ENCODE data around the gene PROCA1. TPM values are rescaled to one million over a fixed set of nuclear protein-coding genes. Genes with fewer than 3 reads are reported as not detected.
A peak's percentile ranks its signal among the peaks of the same experiment; 100 is the strongest.

Gene PROCA1
- total RNA-seq: 1 to 10 TPM; 1.2 to 6.0 (median 1.8) TPM

GRCh38 chr17:28711723-28712031 is at the start of gene PROCA1:
Gene PROCA1, minus strand, starts transcription at chr17:28711888. Its CDS starts 228 bp downstream, at chr17:28711660.
- ATAC-seq (ENCODE audit: low FRiP score) (peak; percentile 60), DNase-seq (ENCODE audit: low spot score) (no peak)
- no peak for TF ChIP-seq CTCF (IDR thresholded peaks at IDR 0.05)

- ATAC-seq (ENCODE audit: low FRiP score): no peak
- TF ChIP-seq CTCF (IDR thresholded peaks at IDR 0.05): no peak
- no peak for DNase-seq (ENCODE audit: low spot score)
Measured at GRCh38 chr17:28760601-28761562, 49.2 kb upstream of the PROCA1 start.

- TF ChIP-seq CTCF (IDR thresholded peaks at IDR 0.05): no peak
- ATAC-seq (ENCODE audit: low FRiP score) (peak; percentile 10), DNase-seq (ENCODE audit: low spot score) (no peak)
Measured at GRCh38 chr17:28759256-28759865, 47.7 kb upstream of the PROCA1 start.

GRCh38 chr17:28758411-28759121 is 46.9 kb upstream of the PROCA1 start:
- no peak for TF ChIP-seq CTCF (IDR thresholded peaks at IDR 0.05)
- DNase-seq (ENCODE audit: low spot score) (no peak), ATAC-seq (ENCODE audit: low FRiP score) (peak; percentile 35)

GRCh38 chr17:28756049-28756804 is 44.5 kb upstream of the PROCA1 start:
- ATAC-seq (ENCODE audit: low FRiP score) (no peak), DNase-seq (ENCODE audit: low spot score) (no peak)
- no peak for TF ChIP-seq CTCF (IDR thresholded peaks at IDR 0.05)

GRCh38 chr17:28755486-28755885 is 43.8 kb upstream of the PROCA1 start:
- ATAC-seq (ENCODE audit: low FRiP score) (no peak), DNase-seq (ENCODE audit: low spot score) (no peak)
- no peak for TF ChIP-seq CTCF (IDR thresholded peaks at IDR 0.05)
